Measurements from ENCODE around the gene CPED1.

The CPED1 gene

DNA sequence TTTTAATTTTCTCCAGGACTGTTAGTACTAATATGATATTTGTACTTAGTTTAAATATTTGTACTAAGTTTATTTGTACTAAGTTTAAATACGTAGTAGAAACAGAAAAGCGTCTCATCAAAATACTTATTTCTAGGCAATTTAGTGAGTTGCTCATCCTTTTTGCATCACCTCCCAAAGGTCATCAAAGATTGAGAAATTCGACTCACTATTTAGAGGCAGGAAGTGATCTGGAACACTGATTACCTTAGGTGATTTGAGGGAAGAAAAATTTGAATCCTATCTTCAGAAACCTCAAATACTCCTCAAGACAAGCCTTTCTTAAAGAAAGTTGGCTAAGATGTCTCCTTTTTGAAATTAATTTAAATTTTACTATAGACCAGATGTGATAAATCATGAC, 354.8 kb downstream of the CPED1 start:
- Histone ChIP-seq H3K9me3 (ENCODE audit: control insufficient read depth, insufficient read depth, low read depth, low read length) (no peaks in the 10 kb centered on the region), H3K4me3 (ENCODE audit: low read depth, low read length) (no peak overlapping the region), H3K4me1 (ENCODE audit: control insufficient read depth, insufficient read depth, low read length) (no peaks in the 10 kb centered on the region), H3K27ac (ENCODE audit: extremely low read depth, low read depth, low read length) (no peak overlapping the region), H3K36me3 (ENCODE audit: control insufficient read depth in 2 of 2, insufficient read depth in 1 of 2, low read length in 2 of 2) (peaks cover 0 to 6% of the 10 kb centered on the region in 2 experiments; a peak in 1 of 3 replicates)
- ChIA-PET CTCF (interaction anchor here (1.5 kb wide), 1 partner anchor 23 kb away, joined by 5 read pairs; no protein-coding TSS in a partner anchor), POLR2A (no interaction called here)
- TF ChIP-seq ZSCAN23 (tag by site-specific recombination; IDR thresholded peaks at IDR 0.05) (no peak), ZNF530 (tag by site-specific recombination; IDR thresholded peaks at IDR 0.05; ENCODE audit: low read depth) (no peak), ZNF138 (tag by site-specific recombination; IDR thresholded peaks at IDR 0.05; ENCODE audit: borderline replicate concordance) (no peak), SALL2 (tag by site-specific recombination; IDR thresholded peaks at IDR 0.05; ENCODE audit: borderline replicate concordance) (no peak), ZNF146 (tag by site-specific recombination; IDR thresholded peaks at IDR 0.05) (no peak), ZNF169 (tag by site-specific recombination; IDR thresholded peaks at IDR 0.05) (no peak), ZNF473 (tag by site-specific recombination; IDR thresholded peaks at IDR 0.05) (no peak), ZSCAN16 (tag by site-specific recombination; IDR thresholded peaks at IDR 0.05) (no peak), ZNF324 (tag by site-specific recombination; IDR thresholded peaks at IDR 0.05) (no peak), ZNF707 (tag by site-specific recombination; IDR thresholded peaks at IDR 0.05) (no peak), ZBTB48 (tag by site-specific recombination; IDR thresholded peaks at IDR 0.05) (no peak)
- TF ChIP-seq, protein P1, sequence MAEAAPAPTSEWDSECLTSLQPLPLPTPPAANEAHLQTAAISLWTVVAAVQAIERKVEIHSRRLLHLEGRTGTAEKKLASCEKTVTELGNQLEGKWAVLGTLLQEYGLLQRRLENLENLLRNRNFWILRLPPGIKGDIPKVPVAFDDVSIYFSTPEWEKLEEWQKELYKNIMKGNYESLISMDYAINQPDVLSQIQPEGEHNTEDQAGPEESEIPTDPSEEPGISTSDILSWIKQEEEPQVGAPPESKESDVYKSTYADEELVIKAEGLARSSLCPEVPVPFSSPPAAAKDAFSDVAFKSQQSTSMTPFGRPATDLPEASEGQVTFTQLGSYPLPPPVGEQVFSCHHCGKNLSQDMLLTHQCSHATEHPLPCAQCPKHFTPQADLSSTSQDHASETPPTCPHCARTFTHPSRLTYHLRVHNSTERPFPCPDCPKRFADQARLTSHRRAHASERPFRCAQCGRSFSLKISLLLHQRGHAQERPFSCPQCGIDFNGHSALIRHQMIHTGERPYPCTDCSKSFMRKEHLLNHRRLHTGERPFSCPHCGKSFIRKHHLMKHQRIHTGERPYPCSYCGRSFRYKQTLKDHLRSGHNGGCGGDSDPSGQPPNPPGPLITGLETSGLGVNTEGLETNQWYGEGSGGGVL (tag by site-specific recombination; IDR thresholded peaks at IDR 0.05): no peak
- TF ChIP-seq, protein P2, sequence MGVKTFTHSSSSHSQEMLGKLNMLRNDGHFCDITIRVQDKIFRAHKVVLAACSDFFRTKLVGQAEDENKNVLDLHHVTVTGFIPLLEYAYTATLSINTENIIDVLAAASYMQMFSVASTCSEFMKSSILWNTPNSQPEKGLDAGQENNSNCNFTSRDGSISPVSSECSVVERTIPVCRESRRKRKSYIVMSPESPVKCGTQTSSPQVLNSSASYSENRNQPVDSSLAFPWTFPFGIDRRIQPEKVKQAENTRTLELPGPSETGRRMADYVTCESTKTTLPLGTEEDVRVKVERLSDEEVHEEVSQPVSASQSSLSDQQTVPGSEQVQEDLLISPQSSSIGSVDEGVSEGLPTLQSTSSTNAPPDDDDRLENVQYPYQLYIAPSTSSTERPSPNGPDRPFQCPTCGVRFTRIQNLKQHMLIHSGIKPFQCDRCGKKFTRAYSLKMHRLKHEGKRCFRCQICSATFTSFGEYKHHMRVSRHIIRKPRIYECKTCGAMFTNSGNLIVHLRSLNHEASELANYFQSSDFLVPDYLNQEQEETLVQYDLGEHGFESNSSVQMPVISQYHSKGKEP (tag by site-specific recombination; IDR thresholded peaks at IDR 0.05): no peak
- TF ChIP-seq, protein P3, sequence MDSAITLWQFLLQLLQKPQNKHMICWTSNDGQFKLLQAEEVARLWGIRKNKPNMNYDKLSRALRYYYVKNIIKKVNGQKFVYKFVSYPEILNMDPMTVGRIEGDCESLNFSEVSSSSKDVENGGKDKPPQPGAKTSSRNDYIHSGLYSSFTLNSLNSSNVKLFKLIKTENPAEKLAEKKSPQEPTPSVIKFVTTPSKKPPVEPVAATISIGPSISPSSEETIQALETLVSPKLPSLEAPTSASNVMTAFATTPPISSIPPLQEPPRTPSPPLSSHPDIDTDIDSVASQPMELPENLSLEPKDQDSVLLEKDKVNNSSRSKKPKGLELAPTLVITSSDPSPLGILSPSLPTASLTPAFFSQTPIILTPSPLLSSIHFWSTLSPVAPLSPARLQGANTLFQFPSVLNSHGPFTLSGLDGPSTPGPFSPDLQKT (IDR thresholded peaks at IDR 0.05; ENCODE audit: borderline replicate concordance, low read depth, low read length): no peak
- TF ChIP-seq, protein P4, sequence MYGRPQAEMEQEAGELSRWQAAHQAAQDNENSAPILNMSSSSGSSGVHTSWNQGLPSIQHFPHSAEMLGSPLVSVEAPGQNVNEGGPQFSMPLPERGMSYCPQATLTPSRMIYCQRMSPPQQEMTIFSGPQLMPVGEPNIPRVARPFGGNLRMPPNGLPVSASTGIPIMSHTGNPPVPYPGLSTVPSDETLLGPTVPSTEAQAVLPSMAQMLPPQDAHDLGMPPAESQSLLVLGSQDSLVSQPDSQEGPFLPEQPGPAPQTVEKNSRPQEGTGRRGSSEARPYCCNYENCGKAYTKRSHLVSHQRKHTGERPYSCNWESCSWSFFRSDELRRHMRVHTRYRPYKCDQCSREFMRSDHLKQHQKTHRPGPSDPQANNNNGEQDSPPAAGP (tag by site-specific recombination; IDR thresholded peaks at IDR 0.05): no peak
- TF ChIP-seq, protein P5, sequence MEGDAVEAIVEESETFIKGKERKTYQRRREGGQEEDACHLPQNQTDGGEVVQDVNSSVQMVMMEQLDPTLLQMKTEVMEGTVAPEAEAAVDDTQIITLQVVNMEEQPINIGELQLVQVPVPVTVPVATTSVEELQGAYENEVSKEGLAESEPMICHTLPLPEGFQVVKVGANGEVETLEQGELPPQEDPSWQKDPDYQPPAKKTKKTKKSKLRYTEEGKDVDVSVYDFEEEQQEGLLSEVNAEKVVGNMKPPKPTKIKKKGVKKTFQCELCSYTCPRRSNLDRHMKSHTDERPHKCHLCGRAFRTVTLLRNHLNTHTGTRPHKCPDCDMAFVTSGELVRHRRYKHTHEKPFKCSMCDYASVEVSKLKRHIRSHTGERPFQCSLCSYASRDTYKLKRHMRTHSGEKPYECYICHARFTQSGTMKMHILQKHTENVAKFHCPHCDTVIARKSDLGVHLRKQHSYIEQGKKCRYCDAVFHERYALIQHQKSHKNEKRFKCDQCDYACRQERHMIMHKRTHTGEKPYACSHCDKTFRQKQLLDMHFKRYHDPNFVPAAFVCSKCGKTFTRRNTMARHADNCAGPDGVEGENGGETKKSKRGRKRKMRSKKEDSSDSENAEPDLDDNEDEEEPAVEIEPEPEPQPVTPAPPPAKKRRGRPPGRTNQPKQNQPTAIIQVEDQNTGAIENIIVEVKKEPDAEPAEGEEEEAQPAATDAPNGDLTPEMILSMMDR (tag by site-specific recombination; IDR thresholded peaks at IDR 0.05): no peak
- TF ChIP-seq, protein P6, sequence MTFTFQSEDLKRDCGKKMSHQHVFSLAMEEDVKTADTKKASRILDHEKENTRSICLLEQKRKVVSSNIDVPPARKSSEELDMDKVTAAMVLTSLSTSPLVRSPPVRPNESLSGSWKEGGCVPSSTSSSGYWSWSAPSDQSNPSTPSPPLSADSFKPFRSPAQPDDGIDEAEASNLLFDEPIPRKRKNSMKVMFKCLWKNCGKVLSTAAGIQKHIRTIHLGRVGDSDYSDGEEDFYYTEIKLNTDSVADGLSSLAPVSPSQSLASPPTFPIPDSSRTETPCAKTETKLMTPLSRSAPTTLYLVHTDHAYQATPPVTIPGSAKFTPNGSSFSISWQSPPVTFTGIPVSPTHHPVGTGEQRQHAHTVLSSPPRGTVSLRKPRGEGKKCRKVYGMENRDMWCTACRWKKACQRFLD (tag by site-specific recombination; IDR thresholded peaks at IDR 0.05): no peak
- TF ChIP-seq, protein P7, sequence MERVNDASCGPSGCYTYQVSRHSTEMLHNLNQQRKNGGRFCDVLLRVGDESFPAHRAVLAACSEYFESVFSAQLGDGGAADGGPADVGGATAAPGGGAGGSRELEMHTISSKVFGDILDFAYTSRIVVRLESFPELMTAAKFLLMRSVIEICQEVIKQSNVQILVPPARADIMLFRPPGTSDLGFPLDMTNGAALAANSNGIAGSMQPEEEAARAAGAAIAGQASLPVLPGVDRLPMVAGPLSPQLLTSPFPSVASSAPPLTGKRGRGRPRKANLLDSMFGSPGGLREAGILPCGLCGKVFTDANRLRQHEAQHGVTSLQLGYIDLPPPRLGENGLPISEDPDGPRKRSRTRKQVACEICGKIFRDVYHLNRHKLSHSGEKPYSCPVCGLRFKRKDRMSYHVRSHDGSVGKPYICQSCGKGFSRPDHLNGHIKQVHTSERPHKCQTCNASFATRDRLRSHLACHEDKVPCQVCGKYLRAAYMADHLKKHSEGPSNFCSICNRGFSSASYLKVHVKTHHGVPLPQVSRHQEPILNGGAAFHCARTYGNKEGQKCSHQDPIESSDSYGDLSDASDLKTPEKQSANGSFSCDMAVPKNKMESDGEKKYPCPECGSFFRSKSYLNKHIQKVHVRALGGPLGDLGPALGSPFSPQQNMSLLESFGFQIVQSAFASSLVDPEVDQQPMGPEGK (tag by site-specific recombination; IDR thresholded peaks at IDR 0.05): no peak
